PC-3 (cell line): ENCODE measurements around the gene PRDM2. TPM values are rescaled to one million over a fixed set of nuclear protein-coding genes. Genes with fewer than 3 reads are reported as not detected.

Experiments used
- ATAC-seq: fragments of 200-7000 bp; cut with Tn5 transposase; 2 replicates; pipeline ENCODE4 v1.9.1; 2020; ENCODE audit warnings: mild to moderate bottlenecking, moderate library complexity
- BruUV-seq: library from RNA; stranded (reverse); fragments of 400-500 nt; replicated peaks from 2 replicates; lab custom pipeline; 2021; lab: Mats Ljungman, UMichigan
- CTCF ChIA-PET: fragments of 300-600 bp; sonication (Branson Sonifier 250); formaldehyde crosslinking; loops from one replicate; lab custom pipeline; 2022; ENCODE audit warnings: antibody characterized with exemption; lab: Charles Lee
- POLR2A ChIA-PET: fragments of 300-600 bp; sonication (Branson Sonifier 250); formaldehyde crosslinking; loops from one replicate; lab custom pipeline; 2022; ENCODE audit warnings: antibody characterized with exemption; ENCODE audit not compliant: unreplicated experiment; lab: Charles Lee
- DNase-seq: peaks from one replicate; pipeline ENCODE4 v3.0.0-alpha.2; 2015
- H2AFZ ChIP-seq: fragments of 300-600 bp; sonication (generic); 2 replicates; pipeline ENCODE4 v1.6.0; 2016; ENCODE audit warnings: antibody characterized with exemption, low read length
- H3F3A ChIP-seq: fragments of 300-600 bp; sonication (generic); one replicate; pipeline ENCODE4 v1.6.0; 2017; ENCODE audit warnings: antibody characterized with exemption, low read length, control low read depth, mild to moderate bottlenecking; ENCODE audit not compliant: unreplicated experiment
- H3K27ac ChIP-seq: fragments of 300-600 bp; sonication (generic); 2 replicates; pipeline ENCODE4 v1.5.1; 2016; ENCODE audit warnings: mild to moderate bottlenecking, low read length
- H3K27me3 ChIP-seq: fragments of 300-600 bp; sonication (generic); 2 replicates; pipeline ENCODE4 v1.6.1; 2016; ENCODE audit warnings: low read length, mixed read lengths
- H3K36me3 ChIP-seq: fragments of 300-600 bp; sonication (generic); 2 replicates; pipeline ENCODE4 v1.6.1; 2016; ENCODE audit warnings: low read depth, mixed run types, low read length, mixed read lengths
- H3K4me1 ChIP-seq: fragments of 300-600 bp; sonication (generic); 2 replicates; pipeline ENCODE4 v1.5.1; 2016; ENCODE audit warnings: low read length; ENCODE audit not compliant: insufficient read depth
- H3K4me2 ChIP-seq: fragments of 300-600 bp; sonication (generic); 2 replicates; pipeline ENCODE4 v1.6.0; 2016; ENCODE audit warnings: low read length
- H3K4me3 ChIP-seq: fragments of 300-600 bp; sonication (generic); 2 replicates; pipeline ENCODE4 v1.5.1; 2016; ENCODE audit warnings: mild to moderate bottlenecking, low read length, mixed read lengths
- H3K79me2 ChIP-seq: fragments of 300-600 bp; sonication (generic); 2 replicates; pipeline ENCODE4 v1.6.1; 2017; ENCODE audit warnings: low read length, mixed read lengths
- H3K9ac ChIP-seq: fragments of 300-600 bp; sonication (generic); 2 replicates; pipeline ENCODE4 v1.6.0; 2016; ENCODE audit warnings: mild to moderate bottlenecking, low read length
- H3K9me2 ChIP-seq: fragments of 300-600 bp; sonication (generic); replicated peaks from 2 replicates; pipeline ENCODE4 v1.6.1; 2016; ENCODE audit warnings: mixed run types, low read length, mixed read lengths
- H3K9me3 ChIP-seq: fragments of 300-600 bp; sonication (generic); 2 replicates; pipeline ENCODE4 v1.6.1; 2016; ENCODE audit warnings: low read length, mixed read lengths
- H4K20me1 ChIP-seq: fragments of 300-600 bp; sonication (generic); 2 replicates; pipeline ENCODE4 v1.6.1; 2016; ENCODE audit warnings: low read length, mixed read lengths
- CTCF ChIP-seq: fragments of 300-600 bp; sonication (generic); conservative IDR thresholded peaks from 2 replicates; pipeline ENCODE4 v1.5.1; 2017; ENCODE audit warnings: antibody characterized with exemption, low read depth, mild to moderate bottlenecking, low read length
- EZH2 ChIP-seq: fragments of 300-600 bp; sonication (generic); IDR thresholded peaks from one replicate; pipeline ENCODE4 v1.6.1; 2017; ENCODE audit warnings: antibody characterized with exemption, mild to moderate bottlenecking, low read length; ENCODE audit not compliant: unreplicated experiment
- EZH2phosphoT487 ChIP-seq: fragments of 300-600 bp; sonication (generic); IDR thresholded peaks from 2 replicates; pipeline ENCODE4 v1.6.1; 2018; ENCODE audit warnings: mild to moderate bottlenecking, antibody characterized with exemption, low read length, borderline replicate concordance
- intact Hi-C: fragments of 100-400 bp; cut with micrococcal nuclease; formaldehyde crosslinking; loops from 2 replicates; pipeline ENCODE4 v1.9.0; 2023
- total RNA-seq: library from RNA; depleted of rRNA; stranded (reverse); fragments of >200 nt; gene quantifications from 2 replicates; pipeline ENCODE4 v1.2.3, GENCODE V29; 2014

PRDM2 gene
- total RNA-seq, 1 experiment from 2014 or later, result 9.4 TPM

GRCh38 chr1:13799502-13800283 is 99.7 kb downstream of the PRDM2 start:
- peak; percentile 14 for DNase-seq
- H3K9me3 ChIP-seq, result no peaks in the 10 kb centered on the region
- no peaks in the 10 kb centered on the region for H3K36me3 ChIP-seq
- no peaks in the 10 kb centered on the region for H3K9me2 ChIP-seq
- H2AFZ ChIP-seq, result no peak overlapping the region
- no peaks in the 10 kb centered on the region for H3K79me2 ChIP-seq
- CTCF ChIA-PET, result no interaction called here
- H3F3A ChIP-seq, result no peaks in the 10 kb centered on the region
- peaks cover 22% of the 10 kb centered on the region for H3K4me1 ChIP-seq
- no peak for ATAC-seq
- H3K27ac ChIP-seq, result peak overlapping the region; percentile 54
- H3K4me3 ChIP-seq, result no peak overlapping the region
- POLR2A ChIA-PET, result no interaction called here
- intact Hi-C loops, result loop anchor here (5.0 kb wide), 1 partner anchor 52 kb away; no protein-coding TSS in a partner anchor
- no peak for TF ChIP-seq CTCF
- TF ChIP-seq EZH2phosphoT487, result no peak
- TF ChIP-seq EZH2, result no peak
- peak overlapping the region; percentile 32; the same call in 1 of the 2 replicates for H3K4me2 ChIP-seq
- BruUV-seq, result no TSS peak
- no peak overlapping the region for H3K9ac ChIP-seq
- no peaks in the 10 kb centered on the region for H4K20me1 ChIP-seq
- H3K27me3 ChIP-seq, result no peaks in the 10 kb centered on the region

- no peaks in the 10 kb centered on the region for H3K9me2 ChIP-seq
- no peak overlapping the region for H2AFZ ChIP-seq
- ChIA-PET CTCF (no interaction called here), POLR2A (no interaction called here)
- no peaks in the 10 kb centered on the region for H3K27me3 ChIP-seq
- H4K20me1 ChIP-seq, result no peaks in the 10 kb centered on the region
- no peak for TF ChIP-seq EZH2phosphoT487
- no peak for TF ChIP-seq EZH2
- no peak for TF ChIP-seq CTCF
- DNase-seq, result peak; percentile 36
- no peaks in the 10 kb centered on the region for H3K9me3 ChIP-seq
- intact Hi-C loops, result no loop called here
- no peak; the same call in 1 of the 2 replicates for ATAC-seq
- no peak overlapping the region for H3K4me3 ChIP-seq
- H3K4me2 ChIP-seq, result no peak overlapping the region
- H3K27ac ChIP-seq, result no peak overlapping the region
- no peak overlapping the region for H3K9ac ChIP-seq
- no peaks in the 10 kb centered on the region for H3K36me3 ChIP-seq
- peaks cover 22% of the 10 kb centered on the region for H3K4me1 ChIP-seq
- no TSS peak for BruUV-seq
- H3F3A ChIP-seq, result no peaks in the 10 kb centered on the region
- H3K79me2 ChIP-seq, result no peaks in the 10 kb centered on the region
These were observed 101.2 kb downstream of the PRDM2 start for GRCh38 chr1:13801232-13801631.
